A549 (cell line): Measurements from ENCODE around the gene SGTB.

Experiments used
- CBX8 ChIP-seq: fragments of 200-600 bp; sonication (generic); IDR thresholded peaks from 2 replicates; pipeline ENCODE4 v1.6.1; 2016
- CHD4 ChIP-seq: fragments of 200-600 bp; sonication (generic); IDR thresholded peaks from 2 replicates; pipeline ENCODE4 v1.6.1; 2016; ENCODE audit warnings: antibody characterized with exemption, mild to moderate bottlenecking, borderline replicate concordance
- FOXS1 ChIP-seq: fragments of 250-450 bp; sonication (Bioruptor Pico); IDR thresholded peaks from 2 replicates; pipeline ENCODE4 v1.5.0; 2020; ENCODE audit warnings: mild to moderate bottlenecking, moderate library complexity
- HMGXB4 ChIP-seq: fragments of 250-450 bp; sonication (Bioruptor Pico); IDR thresholded peaks from 2 replicates; pipeline ENCODE4 v1.5.0; 2021; ENCODE audit warnings: mild to moderate bottlenecking, moderate library complexity, borderline replicate concordance
- JUN ChIP-seq, 2 experiments: fragments of >200 bp; sonication (Bioruptor Twin); formaldehyde crosslinking; IDR thresholded peaks; 2 replicates in 1 of 2; 3 replicates in 1 of 2; pipeline ENCODE4 v1.6.1; 2016 to 2017
- MAX ChIP-seq: IDR thresholded peaks from 2 replicates; pipeline ENCODE4 v1.6.1; 2012
- MAZ ChIP-seq: fragments of 150-350 bp; IDR thresholded peaks from 2 replicates; pipeline ENCODE4 v1.6.1; 2014; ENCODE audit warnings: antibody characterized with exemption, low read depth, low read length, borderline replicate concordance
- POLR2A ChIP-seq: IDR thresholded peaks from 2 replicates; pipeline ENCODE4 v1.6.1; 2012; ENCODE audit warnings: mild to moderate bottlenecking, low read length
- RAD21 ChIP-seq, 2 experiments: fragments of >200 bp in 1 of 2; sonication (Bioruptor Twin) in 1 of 2; formaldehyde crosslinking in 1 of 2; IDR thresholded peaks in 1 of 2; conservative IDR thresholded peaks in 1 of 2; 2 replicates in 1 of 2; 3 replicates in 1 of 2; pipeline ENCODE4 v1.6.1; 2012 to 2018; ENCODE audit warnings: inconsistent platforms in 1 of 2
- TP53 ChIP-seq: fragments of 250-450 bp; sonication (Bioruptor Pico); IDR thresholded peaks from 2 replicates; pipeline ENCODE4 v1.5.0; 2021; ENCODE audit warnings: mild to moderate bottlenecking, moderate library complexity
- TF ChIP-seq, protein P1 (sequence below): fragments of >200 bp; sonication (Bioruptor Twin); formaldehyde crosslinking; IDR thresholded peaks from 3 replicates; pipeline ENCODE4 v1.5.1; 2016
- TF ChIP-seq, protein P2 (sequence below): fragments of 450-650 bp; IDR thresholded peaks from 2 replicates; pipeline ENCODE4 v1.6.1; 2014; ENCODE audit warnings: antibody characterized with exemption

DNA sequence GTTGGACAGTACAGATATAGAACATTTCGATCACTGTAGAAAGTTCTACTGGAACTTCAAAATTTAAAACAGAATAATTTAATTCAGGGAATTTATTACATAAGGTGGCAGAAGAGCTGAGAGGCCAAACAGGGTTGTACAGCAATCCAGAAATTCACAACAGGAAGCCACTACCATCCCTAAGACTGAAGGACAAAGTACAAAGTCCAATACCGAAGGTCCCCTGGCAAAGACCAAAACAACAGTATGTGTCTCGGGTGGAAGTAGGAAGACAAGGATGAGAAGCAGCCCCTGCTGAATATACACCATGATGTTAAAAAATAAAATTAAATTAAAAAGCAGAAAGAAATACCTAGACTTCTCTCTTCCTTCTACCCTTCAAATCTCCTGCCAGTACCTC lies 19.9 kb downstream of the SGTB start:
- TF ChIP-seq, protein P1, sequence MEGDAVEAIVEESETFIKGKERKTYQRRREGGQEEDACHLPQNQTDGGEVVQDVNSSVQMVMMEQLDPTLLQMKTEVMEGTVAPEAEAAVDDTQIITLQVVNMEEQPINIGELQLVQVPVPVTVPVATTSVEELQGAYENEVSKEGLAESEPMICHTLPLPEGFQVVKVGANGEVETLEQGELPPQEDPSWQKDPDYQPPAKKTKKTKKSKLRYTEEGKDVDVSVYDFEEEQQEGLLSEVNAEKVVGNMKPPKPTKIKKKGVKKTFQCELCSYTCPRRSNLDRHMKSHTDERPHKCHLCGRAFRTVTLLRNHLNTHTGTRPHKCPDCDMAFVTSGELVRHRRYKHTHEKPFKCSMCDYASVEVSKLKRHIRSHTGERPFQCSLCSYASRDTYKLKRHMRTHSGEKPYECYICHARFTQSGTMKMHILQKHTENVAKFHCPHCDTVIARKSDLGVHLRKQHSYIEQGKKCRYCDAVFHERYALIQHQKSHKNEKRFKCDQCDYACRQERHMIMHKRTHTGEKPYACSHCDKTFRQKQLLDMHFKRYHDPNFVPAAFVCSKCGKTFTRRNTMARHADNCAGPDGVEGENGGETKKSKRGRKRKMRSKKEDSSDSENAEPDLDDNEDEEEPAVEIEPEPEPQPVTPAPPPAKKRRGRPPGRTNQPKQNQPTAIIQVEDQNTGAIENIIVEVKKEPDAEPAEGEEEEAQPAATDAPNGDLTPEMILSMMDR: no peak
- TF ChIP-seq MAX: no peak
- no peak for TF ChIP-seq MAZ
- no peak for TF ChIP-seq JUN (IDR thresholded peaks at IDR 0.05)
- TF ChIP-seq TP53: no peak
- TF ChIP-seq HMGXB4 (CRISPR knock-in tag): no peak
- no peak for TF ChIP-seq RAD21 (conservative IDR thresholded peaks at IDR 0.05 in 1 of 2, IDR thresholded peaks at IDR 0.05 in 1 of 2)
- no peak for TF ChIP-seq CBX8
- TF ChIP-seq FOXS1 (CRISPR knock-in tag): no peak
- TF ChIP-seq, protein P2, sequence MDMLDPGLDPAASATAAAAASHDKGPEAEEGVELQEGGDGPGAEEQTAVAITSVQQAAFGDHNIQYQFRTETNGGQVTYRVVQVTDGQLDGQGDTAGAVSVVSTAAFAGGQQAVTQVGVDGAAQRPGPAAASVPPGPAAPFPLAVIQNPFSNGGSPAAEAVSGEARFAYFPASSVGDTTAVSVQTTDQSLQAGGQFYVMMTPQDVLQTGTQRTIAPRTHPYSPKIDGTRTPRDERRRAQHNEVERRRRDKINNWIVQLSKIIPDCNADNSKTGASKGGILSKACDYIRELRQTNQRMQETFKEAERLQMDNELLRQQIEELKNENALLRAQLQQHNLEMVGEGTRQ: no peak
- TF ChIP-seq CHD4: no peak
- TF ChIP-seq POLR2A: no peak
